SW480 (cell line): ENCODE measurements around the gene MCM5.
"Not testable (repeated sequence)": the region's sequence is repeated elsewhere in the genome, so short reads cannot be mapped to it uniquely, and the experiment has no call there.

Experiments used
- DNase-seq: peaks from one replicate; pipeline ENCODE4 v3.0.0-alpha.2; 2016; ENCODE audit warnings: low spot score

MCM5 gene

DNA sequence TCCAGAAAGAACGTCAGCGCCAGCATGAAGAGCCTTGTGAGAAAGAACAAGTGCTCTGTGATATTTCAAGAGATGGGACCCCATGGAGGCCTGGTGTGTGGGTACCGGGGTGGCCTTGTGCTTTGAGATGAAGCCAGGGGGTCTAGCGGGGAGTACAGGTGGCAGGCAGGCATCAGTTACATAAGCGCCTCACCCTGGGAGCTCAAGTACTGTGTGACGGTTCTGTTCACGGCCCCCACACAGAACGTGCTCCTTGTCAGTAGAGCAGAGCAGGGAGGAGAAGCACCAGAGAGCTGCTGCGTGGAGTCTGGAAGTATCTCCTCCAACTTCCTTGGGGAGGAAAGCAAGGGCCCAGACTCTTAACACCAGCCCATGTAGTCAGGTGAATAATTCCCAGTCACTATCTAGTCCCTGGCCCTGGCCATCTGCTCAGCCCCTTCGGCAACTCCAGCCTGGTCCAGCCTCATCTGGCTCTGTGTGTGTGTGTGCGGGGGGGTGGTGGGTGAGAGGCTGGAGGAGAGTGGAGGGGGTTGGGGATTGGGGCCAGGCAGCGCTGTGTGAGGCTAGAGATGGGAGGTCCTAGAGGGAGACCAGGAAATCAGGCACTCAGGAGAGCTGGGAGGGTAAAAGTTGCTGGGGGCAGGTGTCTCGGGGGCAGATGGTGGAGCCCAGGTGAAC is 32.4 kb downstream of the MCM5 start:
- no peak for DNase-seq

GRCh38 chr22:35434061-35434710 is 34.2 kb downstream of the MCM5 start:
- DNase-seq = no peak

GRCh38 chr22:35435201-35435740 is 35.3 kb downstream of the MCM5 start:
- no peak for DNase-seq

- DNase-seq = no peak
These were observed 36.5 kb downstream of the MCM5 start for GRCh38 chr22:35436421-35436820.

DNA sequence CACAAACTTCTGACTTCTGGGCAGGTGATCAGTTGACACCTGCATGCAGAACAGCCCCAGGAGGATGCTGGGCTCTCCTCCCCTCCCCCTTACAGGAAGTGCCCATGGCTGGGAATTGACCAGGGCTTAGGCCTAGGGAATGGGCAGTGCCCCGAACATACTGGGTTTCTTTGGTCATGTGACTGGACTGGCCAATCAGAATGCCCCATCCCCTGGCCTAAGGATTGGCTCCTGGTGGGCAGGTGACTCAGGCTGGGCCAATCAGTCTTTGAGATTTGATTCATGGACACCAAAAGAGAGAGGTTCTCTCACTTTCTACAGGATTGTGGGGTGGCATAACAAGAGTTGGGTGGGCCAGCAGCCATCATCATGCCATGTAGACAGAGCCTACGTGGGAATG is 37.1 kb downstream of the MCM5 start:
- peak; percentile 49 for DNase-seq

DNA sequence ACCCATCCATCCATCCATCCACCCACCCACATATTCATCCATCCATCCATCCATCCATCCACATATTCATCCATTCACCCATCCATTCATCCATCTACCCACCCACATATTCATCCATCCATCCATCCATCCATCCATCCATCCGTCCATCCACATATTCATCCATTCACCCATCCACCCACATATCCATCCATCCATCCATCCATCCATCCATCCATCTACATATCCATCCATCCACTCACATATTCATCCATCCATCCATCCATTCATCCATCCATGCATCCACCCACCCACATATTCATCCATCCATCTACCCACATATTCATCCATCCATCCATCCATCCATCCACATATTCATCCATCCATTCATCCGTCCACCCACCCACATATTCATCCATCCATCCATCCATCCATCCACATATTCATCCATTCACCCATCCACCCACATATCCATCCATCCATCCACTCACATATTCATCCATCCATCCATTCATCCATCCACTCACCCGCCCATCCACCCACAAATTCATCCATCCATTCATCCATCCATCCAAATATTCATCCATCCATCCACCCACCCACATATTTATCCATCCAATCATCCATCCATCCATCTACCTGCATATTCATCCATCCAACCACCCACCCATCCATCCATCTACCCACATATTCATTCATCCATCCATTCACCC is 38.9 kb downstream of the MCM5 start:
- not testable (repeated sequence) for DNase-seq

DNA sequence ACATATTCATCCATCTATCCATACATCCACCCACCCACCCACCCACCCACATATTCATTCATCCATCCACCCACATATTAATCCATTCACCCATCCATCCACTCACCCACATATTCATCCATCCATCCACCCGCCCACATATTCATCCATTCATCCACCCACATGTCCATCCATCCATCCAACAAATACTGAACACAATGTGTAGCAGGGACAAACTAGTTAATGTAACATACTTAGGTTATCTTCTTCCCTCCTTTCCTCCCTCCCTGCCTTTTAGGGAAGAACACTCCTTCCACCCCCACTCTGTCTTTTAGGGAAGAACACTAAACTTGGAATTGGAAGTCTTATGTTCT is 39.4 kb downstream of the MCM5 start:
- no peak for DNase-seq

- DNase-seq = no peak
These were observed 40.2 kb downstream of the MCM5 start for GRCh38 chr22:35440129-35440528.

DNA sequence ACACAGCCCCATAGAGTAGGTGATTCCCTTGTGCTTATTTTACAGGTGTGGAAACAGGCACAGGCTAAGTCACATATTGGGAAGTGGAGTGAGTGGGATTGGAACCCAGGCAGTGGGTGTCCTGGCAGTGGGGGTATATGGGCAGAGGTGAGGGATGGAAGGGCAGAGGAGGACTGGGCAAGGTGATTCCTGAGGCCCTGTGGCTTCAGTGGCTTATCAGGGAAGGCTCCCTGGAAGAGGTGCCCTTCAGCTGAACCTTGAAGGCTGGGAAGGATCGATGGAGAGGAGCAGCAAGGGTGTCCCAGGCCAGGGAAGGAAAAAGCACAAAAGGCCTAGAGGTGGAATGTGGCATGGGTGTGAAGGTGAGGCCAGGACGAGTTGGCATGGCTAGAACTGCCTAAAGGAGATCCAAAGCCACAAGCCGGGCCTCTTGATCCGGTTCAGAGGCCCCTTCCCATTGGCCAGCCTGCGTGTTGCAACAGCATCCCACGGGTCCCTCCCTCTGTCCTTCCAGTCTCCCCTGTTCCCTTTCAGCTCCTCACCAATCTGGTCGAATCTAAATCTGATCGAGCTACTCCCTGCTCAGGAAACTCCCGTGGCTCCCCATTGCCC is 41.7 kb downstream of the MCM5 start:
- DNase-seq = no peak

DNA sequence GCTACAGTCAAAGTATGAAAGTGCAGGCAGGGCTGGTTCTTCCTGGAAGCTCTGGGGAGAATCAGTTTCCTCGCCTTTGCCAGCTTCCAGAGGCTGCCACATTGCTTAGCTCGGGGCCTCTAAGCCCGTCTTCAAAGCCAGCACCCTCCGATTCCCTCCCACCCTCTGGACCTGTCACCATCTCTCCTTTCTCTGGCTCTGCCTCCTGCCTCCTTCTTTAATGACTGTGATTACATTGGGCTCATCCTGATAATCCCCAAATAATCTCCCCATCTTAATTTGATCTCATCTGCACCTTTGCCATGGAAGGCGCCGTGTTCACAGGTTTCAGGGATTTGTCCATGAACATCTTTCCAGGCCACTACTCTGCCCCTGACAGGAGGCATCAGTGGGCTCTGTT is 42.5 kb downstream of the MCM5 start:
- DNase-seq = no peak

DNA sequence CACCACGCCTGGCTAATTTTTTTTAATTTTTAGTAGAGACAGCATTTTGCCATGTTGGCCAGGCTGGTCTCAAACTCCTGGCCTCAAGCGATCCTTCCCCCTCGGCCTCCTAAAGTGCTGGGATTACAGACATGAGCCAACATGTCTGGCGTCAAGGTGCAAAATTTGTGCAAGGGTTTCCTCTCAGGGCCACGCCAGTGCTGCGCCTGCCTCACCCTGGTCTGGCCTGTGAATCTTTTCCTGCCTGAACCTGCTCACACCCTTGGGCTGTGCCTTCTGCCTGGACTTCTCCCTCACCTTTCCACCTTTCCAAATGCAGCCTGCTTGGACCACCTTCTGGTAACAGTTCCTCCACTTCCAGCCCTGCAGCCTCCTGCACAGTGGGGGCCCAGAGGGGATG is 43.4 kb downstream of the MCM5 start:
- no peak for DNase-seq

DNA sequence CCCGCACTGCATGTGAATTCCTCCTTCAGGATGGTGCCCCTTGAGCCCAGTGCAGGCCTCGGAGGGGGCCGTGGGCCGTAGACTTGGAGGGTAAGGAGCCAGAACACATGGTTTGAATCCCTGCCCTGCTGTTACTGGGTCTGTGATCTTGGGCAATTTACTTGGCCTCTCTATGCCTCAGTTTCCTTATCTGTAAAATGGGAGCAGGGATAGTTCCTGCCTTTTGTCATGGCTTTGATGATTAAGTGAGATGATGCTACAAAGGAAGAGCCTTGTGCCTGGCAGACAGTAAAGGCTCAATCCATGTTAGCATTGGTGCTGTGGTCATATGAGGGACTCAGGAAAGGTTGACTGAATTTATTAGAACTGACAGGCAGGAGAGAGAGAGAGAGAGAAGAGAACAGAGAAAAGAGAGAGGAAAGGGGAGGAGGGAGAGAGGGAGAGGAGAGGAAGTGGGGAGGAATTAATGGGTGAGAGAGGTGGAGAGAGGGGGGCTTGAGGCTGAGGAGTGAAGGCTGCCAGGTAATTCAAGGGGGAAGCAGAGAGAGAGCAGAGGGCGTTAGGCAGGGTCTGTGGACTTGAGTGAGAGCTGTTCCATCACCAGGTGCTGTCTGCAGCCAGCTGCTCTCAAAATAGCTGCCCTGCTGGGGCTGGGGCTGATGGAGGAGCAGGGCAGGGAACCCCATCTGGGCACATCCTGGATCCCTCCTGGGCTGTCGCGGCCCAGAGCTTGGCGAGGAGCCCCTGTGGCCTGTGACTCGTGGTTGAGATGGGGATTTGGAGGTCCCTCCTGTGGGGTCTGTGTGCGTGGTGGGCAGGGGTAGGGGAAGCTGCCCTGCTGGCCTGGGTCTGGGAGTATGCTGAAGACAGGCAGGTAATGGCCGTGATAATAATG is 44.1 kb downstream of the MCM5 start:
- no peak for DNase-seq

GRCh38 chr22:35444685-35445399 is 44.9 kb downstream of the MCM5 start:
- DNase-seq = no peak

GRCh38 chr22:35445933-35446332 is 46.0 kb downstream of the MCM5 start:
- no peak for DNase-seq

DNA sequence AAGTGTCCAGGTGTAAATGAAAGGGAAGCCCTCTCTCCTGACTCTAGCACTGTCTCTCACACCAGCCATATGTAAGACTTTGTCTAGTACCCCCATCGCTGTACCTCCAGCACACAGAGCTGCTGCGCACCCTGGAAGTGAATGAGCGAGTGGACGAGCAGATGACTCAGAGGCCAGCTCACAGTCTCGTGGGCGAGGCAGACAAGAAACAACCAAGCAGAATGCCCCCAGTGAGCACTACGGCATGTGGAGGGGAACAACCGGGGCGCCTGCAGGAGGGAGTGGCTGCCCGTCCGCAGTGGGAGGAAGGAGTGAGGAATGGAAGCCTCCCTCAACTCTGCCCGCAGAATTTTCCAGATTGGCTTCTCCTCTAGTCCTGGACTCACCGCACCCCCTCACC is 46.4 kb downstream of the MCM5 start:
- DNase-seq = peak; percentile 72

- no peak for DNase-seq
These were observed 48.6 kb downstream of the MCM5 start for GRCh38 chr22:35448523-35448922.

DNA sequence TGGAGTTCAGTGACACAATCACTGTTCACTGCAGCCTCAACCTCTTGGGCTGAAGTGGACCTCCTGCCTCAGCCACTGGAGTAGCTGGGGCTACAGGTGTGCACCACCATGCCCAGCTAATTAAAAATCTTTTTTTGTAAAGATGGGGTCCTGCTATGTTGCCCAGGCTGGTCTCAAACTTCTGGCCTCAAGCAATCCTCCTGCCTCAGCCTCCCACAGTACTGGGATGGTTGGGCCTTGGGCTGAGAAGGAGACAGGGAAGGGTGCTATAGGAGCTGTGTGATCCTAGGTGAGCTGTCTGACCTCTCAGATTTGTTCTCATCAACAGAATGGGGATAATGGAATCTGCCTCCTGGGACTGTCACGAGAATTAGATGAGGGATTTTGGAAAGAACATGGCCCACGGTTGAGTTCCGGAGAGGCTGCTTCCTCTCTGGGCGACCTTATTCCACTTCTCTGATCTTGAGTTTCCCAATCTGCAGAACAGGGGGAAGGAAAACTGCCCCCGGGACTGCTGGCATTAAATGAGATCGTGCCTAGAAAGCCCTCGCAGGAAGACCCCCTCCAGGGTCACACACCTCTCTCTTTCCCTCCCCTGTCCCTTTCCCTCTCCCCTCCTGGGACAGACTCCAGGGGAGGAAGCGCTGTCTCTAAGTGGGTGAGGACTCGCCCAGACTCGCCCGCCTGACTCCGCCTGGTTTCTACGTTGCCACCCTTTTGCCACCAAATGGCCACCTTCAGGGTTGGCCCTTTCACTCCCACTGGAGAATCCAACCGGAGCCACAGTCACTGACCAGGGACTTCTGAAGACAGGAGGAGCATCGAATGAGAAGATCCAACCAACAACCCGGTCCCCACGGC is 50.1 kb downstream of the MCM5 start:
- DNase-seq = no peak

GRCh38 chr22:35450824-35451569 is 51.1 kb downstream of the MCM5 start:
- DNase-seq = no peak

DNA sequence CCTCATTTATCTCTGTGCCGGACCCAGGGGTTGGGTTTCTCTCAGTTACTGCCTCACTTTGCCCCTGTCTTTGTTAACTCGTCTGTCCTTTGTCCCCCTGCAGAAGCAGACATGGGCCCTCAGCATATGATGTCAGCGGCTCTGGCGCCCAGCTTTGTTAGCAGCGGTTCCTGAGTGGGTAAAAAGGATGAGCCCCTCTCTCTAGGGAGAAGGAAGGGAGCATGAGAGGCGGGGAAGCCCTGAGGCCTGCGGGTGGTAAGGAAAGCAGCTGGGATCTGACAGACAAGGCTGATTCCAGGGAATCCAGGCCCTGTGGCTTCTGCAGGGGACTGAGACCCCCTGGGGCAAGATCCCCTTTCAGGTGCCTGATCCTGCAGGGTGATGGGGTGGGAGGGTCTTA is 51.7 kb downstream of the MCM5 start:
- DNase-seq = no peak
